Neural progenitor cell (in vitro differentiated cells): ENCODE data around the gene TLCD3A. TPM values are rescaled to one million over a fixed set of nuclear protein-coding genes. Genes with fewer than 3 reads are reported as not detected.

Source experiments
- DNase-seq: peaks from one replicate; pipeline ENCODE4 v3.0.0-alpha.2; 2016; ENCODE audit warnings: low spot score
- H2AFZ ChIP-seq: fragments of 200-600 bp; sonication (generic); replicated peaks from 2 replicates; pipeline ENCODE4 v1.6.1; 2016; ENCODE audit warnings: antibody characterized with exemption
- H3F3A ChIP-seq: fragments of 200-600 bp; sonication (generic); 2 replicates; pipeline ENCODE4 v1.6.1; 2016; ENCODE audit warnings: antibody characterized with exemption, low read depth
- H3K27ac ChIP-seq: fragments of 200-600 bp; sonication (generic); 2 replicates; pipeline ENCODE4 v1.5.1; 2016; ENCODE audit warnings: mild to moderate bottlenecking
- H3K27me3 ChIP-seq: fragments of 200-600 bp; sonication (generic); 2 replicates; pipeline ENCODE4 v1.6.1; 2016; ENCODE audit warnings: mild to moderate bottlenecking, moderate library complexity
- H3K36me3 ChIP-seq: fragments of 200-600 bp; sonication (generic); 2 replicates; pipeline ENCODE4 v1.5.1; 2016
- H3K4me1 ChIP-seq: fragments of 200-600 bp; sonication (generic); 2 replicates; pipeline ENCODE4 v1.6.1; 2016; ENCODE audit warnings: mixed run types
- H3K4me2 ChIP-seq: fragments of 200-600 bp; sonication (generic); 2 replicates; pipeline ENCODE4 v1.6.1; 2016
- H3K4me3 ChIP-seq: fragments of 200-600 bp; sonication (generic); 2 replicates; pipeline ENCODE4 v1.5.1; 2016
- H3K79me2 ChIP-seq: fragments of 200-600 bp; sonication (generic); 2 replicates; pipeline ENCODE4 v1.6.1; 2016; ENCODE audit warnings: low read depth
- H3K9ac ChIP-seq: fragments of 200-600 bp; sonication (generic); 2 replicates; pipeline ENCODE4 v1.6.1; 2016
- H3K9me3 ChIP-seq: fragments of 200-600 bp; sonication (generic); 2 replicates; pipeline ENCODE4 v1.5.1; 2016; ENCODE audit warnings: low read depth
- H4K20me1 ChIP-seq: fragments of 200-600 bp; sonication (generic); 2 replicates; pipeline ENCODE4 v1.6.1; 2016; ENCODE audit warnings: low read depth
- H3K27ac Mint-ChIP-seq: 3 replicates; pipeline ENCODE4 v1.8.0; 2021; ENCODE audit warnings: mixed read lengths
- H3K27me3 Mint-ChIP-seq: 2 replicates; pipeline ENCODE4 v1.8.0; 2022; ENCODE audit warnings: low read depth, mild to moderate bottlenecking, inconsistent platforms, moderate library complexity, mixed read lengths; ENCODE audit not compliant: insufficient read depth
- H3K36me3 Mint-ChIP-seq: 3 replicates; pipeline ENCODE4 v1.8.0; 2021; ENCODE audit warnings: mixed read lengths
- H3K4me1 Mint-ChIP-seq: 3 replicates; pipeline ENCODE4 v1.8.0; 2021; ENCODE audit warnings: mixed read lengths
- H3K4me3 Mint-ChIP-seq: 3 replicates; pipeline ENCODE4 v1.8.0; 2021; ENCODE audit warnings: mild to moderate bottlenecking, moderate library complexity, mixed read lengths
- H3K9me3 Mint-ChIP-seq: 3 replicates; pipeline ENCODE4 v1.8.0; 2020; ENCODE audit warnings: mixed read lengths
- CTCF ChIP-seq: fragments of 200-600 bp; sonication (generic); IDR thresholded peaks from 2 replicates; pipeline ENCODE4 v1.5.1; 2017; ENCODE audit warnings: antibody characterized with exemption, mild to moderate bottlenecking
- EZH2 ChIP-seq: fragments of 200-600 bp; sonication (generic); IDR thresholded peaks from 2 replicates; pipeline ENCODE4 v1.6.1; 2017; ENCODE audit warnings: antibody characterized with exemption, mild to moderate bottlenecking, moderate library complexity
- EZH2phosphoT487 ChIP-seq: fragments of 200-600 bp; sonication (generic); IDR thresholded peaks from 2 replicates; pipeline ENCODE4 v1.6.1; 2017; ENCODE audit warnings: antibody characterized with exemption
- total RNA-seq: library from RNA; depleted of rRNA; stranded (reverse); fragments of >200 nt; gene quantifications from 2 replicates; pipeline ENCODE4 v1.2.3, GENCODE V29; 2015; ENCODE audit warnings: low replicate concordance

The TLCD3A gene
- total RNA-seq, 1 donor from 2014 or later = 13.4 TPM

DNA sequence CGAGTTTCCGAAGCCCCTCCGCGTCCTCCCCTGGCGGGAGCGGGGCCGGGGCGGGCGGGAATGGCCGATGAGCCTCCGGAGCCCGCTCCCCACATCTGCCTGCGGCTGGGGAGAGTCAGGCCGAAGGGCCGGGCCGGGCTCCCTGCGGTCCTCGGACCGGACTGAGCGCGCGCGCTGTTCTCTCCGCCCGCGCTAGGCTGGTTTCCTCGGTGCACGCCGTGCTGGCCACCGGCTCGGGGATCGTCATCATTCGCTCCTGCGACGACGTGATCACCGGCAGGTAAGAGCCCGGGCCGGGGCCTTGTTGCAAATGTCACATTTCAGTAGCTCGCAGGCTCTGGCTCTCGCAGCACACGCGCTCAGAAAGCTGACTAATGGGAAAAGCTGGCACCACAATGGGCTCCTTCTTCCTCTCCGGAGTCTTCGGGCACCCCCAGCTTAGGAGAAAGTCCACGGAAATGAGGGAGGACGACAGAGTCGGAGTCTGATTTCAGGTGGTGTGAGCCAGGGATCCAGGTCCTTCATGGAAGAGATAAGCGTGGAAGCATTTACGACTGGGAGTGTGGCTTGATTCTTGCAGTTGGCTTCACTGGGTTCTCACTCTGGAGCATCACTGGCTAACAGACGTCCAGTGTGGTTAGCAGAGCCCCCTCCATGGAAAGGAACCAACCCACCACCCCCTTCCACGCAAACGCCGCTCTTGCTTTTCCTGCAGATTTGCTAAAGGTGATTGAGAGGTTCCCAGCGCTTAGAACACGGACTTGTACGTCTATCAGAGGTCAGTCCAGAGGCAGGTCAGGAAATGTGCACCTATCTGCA is 715 bp downstream of the TLCD3A start:
- Mint-ChIP-seq H3K4me3 (peak overlapping the region; percentile 95), H3K4me1 (peaks cover 26% of the 10 kb centered on the region), H3K27ac (peak overlapping the region; percentile 86), H3K9me3 (no peaks in the 10 kb centered on the region), H3K27me3 (peaks cover 3% of the 10 kb centered on the region), H3K36me3 (peaks cover 24% of the 10 kb centered on the region)
- Histone ChIP-seq H3K4me1 (peaks cover 10% of the 10 kb centered on the region), H3K27ac (no peak overlapping the region), H3K36me3 (no peaks in the 10 kb centered on the region), H2AFZ (peak overlapping the region; percentile 93), H3K4me3 (peak overlapping the region; percentile 100), H3K9me3 (no peaks in the 10 kb centered on the region), H3K9ac (peak overlapping the region; percentile 75), H3F3A (peaks cover 14% of the 10 kb centered on the region), H3K4me2 (peak overlapping the region; percentile 99), H3K27me3 (no peaks in the 10 kb centered on the region), H4K20me1 (peaks cover 24% of the 10 kb centered on the region), H3K79me2 (peaks cover 68% of the 10 kb centered on the region)
- TF ChIP-seq CTCF (no peak), EZH2phosphoT487 (no peak), EZH2 (no peak)
- DNase-seq = peak; percentile 68

DNA sequence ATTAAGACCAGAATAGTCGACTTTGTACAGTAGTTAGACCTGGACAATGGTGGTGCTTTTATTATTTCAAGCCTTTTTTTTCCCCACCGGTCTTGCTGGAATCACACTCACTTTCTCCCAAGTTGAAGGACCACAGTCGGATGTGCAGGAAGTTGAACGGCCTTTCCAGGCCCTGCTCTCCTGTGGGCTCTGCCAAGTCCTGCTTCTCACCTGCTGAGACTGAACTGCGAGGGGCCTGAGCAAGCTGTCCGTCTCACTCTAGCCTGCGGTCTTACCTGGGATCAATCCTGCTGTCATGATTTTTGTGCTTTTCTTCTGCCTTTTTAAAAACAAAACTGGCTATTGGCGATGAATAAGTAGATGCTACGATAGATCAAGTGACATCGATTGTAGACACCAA is 1.3 kb downstream of the TLCD3A start:
- no peak overlapping the region for H3K9ac ChIP-seq
- no peaks in the 10 kb centered on the region for H3K9me3 ChIP-seq
- peaks cover 24% of the 10 kb centered on the region for H4K20me1 ChIP-seq
- peaks cover 14% of the 10 kb centered on the region for H3F3A ChIP-seq
- Mint-ChIP-seq H3K36me3 (peaks cover 29% of the 10 kb centered on the region), H3K27me3 (peaks cover 3% of the 10 kb centered on the region), H3K4me1 (peaks cover 26% of the 10 kb centered on the region), H3K9me3 (no peaks in the 10 kb centered on the region), H3K4me3 (peak overlapping the region; percentile 95), H3K27ac (no peak overlapping the region)
- H3K27me3 ChIP-seq = no peaks in the 10 kb centered on the region
- peaks cover 68% of the 10 kb centered on the region for H3K79me2 ChIP-seq
- H3K4me3 ChIP-seq = peak overlapping the region; percentile 100
- peak overlapping the region; percentile 99 for H3K4me2 ChIP-seq
- TF ChIP-seq EZH2phosphoT487 (no peak), EZH2 (no peak)
- no peak for DNase-seq
- H3K4me1 ChIP-seq = peaks cover 10% of the 10 kb centered on the region
- H2AFZ ChIP-seq = no peak overlapping the region
- no peak overlapping the region for H3K27ac ChIP-seq
- no peaks in the 10 kb centered on the region for H3K36me3 ChIP-seq

GRCh38 chr17:737561-738113 is 5.2 kb downstream of the TLCD3A start:
- Histone ChIP-seq H3K4me3 (no peak overlapping the region), H3K9ac (no peak overlapping the region), H3K36me3 (peaks cover 1% of the 10 kb centered on the region), H3K4me2 (no peak overlapping the region), H2AFZ (no peak overlapping the region), H3F3A (no peaks in the 10 kb centered on the region), H3K9me3 (no peaks in the 10 kb centered on the region), H3K27me3 (no peaks in the 10 kb centered on the region), H3K4me1 (peaks cover 10% of the 10 kb centered on the region), H4K20me1 (peaks cover 33% of the 10 kb centered on the region), H3K79me2 (peaks cover 58% of the 10 kb centered on the region), H3K27ac (no peak overlapping the region)
- H3K27ac Mint-ChIP-seq = no peak overlapping the region
- peaks cover 2% of the 10 kb centered on the region for H3K27me3 Mint-ChIP-seq
- TF ChIP-seq EZH2phosphoT487 (no peak), CTCF (no peak), EZH2 (no peak)
- H3K4me3 Mint-ChIP-seq = no peak overlapping the region
- peaks cover 15% of the 10 kb centered on the region for H3K4me1 Mint-ChIP-seq
- no peak for DNase-seq
- H3K36me3 Mint-ChIP-seq = peaks cover 49% of the 10 kb centered on the region
- H3K9me3 Mint-ChIP-seq = no peaks in the 10 kb centered on the region
